NCI-H2107 treated with DMSO at 0.1 percent for 48 hours (cell line): ENCODE results near the gene CYP4F12.

Experiments
- DNase-seq: peaks from one replicate; lab custom pipeline; 2025; ENCODE audit not compliant: unreplicated experiment; lab: John Stamatoyannopoulos, UW

Gene CYP4F12

DNA sequence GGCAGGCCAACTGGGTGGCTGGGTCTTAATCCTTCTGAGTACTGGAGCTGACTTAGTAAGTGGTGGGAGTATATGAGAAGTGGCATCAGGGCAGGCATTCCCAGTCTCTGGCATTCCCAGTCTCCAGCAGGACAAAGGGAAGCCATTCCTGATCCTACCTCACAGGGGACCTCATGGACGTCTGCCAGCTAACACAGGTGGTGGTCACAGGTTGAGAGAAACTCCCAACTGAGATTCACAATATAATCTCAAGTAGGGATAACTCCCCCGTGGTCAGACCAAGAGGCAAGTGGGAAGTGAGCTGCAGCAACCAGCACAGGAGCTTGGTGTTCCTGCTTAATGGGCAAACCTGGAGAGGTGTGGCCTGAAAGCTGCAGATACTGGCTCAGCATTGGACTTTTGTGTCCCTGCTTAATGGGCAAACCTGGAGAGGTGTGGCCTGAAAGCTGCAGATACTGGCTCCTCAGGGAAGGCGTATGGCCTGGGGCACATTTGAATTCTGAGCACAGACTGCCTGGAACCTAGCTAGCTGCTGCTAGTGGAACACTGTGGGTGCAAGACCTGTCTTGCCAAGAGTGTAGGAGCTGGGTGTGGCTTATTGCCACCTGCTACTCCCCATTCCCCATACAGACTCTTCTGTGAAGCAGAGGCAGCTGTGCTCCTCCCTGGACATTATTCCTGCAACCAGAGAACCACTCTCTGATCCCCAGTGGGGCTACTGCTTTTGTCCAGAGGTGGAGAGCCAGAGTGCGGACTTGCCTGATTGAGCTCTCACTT lies 29.1 kb downstream of the CYP4F12 start:
- no peak for DNase-seq

DNA sequence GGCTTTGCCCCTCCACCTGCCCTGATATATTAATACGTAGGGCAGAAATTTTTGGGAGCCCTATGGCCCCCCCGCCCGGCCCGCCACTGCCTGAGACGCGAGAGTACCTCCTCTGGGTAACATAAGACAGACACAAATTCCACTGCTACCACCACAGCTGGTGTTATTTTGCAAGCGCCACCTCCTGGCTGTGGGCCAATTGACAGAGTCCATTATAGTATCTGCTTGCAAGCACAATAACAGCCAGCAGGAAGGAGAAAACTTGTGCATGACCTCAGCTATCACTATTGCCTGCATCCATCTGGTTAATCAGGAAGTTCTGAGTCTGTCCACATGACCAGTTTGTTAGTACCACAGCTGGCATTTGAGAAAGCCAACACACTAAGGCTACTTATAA lies 29.6 kb downstream of the CYP4F12 start:
- peak; percentile 85 for DNase-seq

DNA sequence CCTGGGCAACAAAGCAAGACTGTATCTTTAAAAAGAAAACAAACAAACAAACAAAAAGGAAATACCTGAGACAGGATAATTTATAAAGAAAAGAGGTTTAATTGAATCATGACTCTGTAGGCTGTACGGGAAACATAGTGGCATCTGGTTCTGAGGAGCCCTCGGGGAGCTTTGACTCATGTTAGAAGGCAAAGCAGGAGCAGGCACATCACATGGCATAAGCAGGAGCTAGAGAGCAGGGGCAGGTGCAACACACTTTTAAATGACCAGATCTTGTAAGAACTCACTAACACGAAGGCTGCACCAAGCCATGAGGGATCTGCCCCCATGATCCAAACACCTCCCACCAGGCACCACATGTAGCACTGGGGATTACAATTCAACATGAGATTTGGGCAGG lies 41.8 kb downstream of the CYP4F12 start:
- no peak for DNase-seq

DNA sequence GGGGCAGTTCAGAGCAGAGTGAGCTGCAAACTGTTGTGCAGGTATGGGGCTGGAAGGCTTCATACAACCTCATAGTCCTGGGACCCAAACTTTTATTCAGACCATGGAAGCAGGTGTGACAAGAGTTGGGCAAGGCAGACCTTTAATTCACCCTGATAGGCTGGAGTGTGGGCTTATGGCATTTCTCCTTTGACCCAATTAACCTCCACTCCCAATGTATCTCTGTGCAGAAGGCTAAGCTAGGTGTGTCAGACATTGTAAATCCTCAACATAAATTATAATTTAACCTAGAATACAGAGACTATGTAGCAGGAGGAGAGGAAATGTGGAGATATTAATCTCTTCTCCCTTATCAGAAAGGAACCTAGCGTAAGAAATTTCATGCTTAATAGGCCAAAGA lies 42.8 kb downstream of the CYP4F12 start:
- no peak for DNase-seq

DNA sequence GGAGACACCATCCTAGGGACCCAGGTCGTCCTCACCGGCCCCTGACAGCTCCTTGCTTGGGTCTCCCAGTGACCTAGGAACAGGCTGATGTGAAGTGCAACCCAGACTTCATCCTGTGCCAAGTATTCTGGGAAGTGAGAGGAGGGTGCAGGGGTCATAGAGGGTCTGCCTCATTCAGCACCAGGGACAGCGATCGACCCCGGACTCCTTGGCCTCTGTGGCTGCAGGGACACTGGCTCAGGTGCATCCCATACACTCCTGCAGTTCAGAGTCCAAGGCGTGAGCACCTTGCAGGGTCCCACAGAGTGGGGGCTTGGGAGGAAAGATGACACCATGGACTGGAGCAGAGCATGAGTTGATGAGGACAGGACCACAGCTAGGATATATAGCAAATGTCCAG lies 44.9 kb downstream of the CYP4F12 start:
- no peak for DNase-seq

DNA sequence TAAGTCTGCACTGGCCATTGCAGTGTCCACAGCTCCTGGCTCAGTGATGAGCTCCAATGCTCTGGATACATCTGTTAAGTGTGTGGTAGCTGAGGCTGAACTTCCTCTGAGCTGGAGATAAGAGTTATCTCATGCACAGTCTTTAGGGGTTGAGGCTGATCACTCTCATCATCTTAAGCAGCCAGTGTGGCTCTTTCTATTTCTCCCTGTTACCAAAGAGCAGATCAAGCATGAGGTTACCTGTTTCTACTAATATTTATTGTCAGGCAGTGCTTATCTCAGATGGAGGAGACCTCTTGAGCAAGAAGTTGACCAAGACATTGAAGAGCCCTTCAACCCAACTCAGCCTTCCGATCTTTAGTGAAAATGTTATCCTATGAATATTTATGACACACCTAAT lies 48.4 kb downstream of the CYP4F12 start:
- no peak for DNase-seq

DNA sequence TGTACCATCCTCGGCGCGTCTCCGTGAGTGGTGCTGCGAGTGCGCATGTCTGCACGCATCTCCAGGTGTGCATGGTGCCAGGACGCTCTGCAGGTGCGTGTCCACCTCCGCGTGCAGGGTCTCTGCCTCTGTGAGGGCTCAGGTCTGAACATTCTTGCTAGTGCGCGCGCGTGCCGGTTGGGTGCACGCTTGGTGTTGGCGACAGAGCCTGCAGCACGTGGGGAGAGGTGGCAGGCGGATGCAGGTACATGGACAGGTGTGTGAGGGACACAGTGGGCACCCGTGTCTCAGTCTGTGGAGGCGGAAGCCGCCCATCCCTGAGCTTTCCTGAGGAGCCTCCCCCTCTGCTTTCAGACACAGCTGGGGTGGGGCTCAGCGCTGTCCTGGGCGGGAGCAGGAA lies 50.1 kb downstream of the CYP4F12 start:
- DNase-seq = no peak

DNA sequence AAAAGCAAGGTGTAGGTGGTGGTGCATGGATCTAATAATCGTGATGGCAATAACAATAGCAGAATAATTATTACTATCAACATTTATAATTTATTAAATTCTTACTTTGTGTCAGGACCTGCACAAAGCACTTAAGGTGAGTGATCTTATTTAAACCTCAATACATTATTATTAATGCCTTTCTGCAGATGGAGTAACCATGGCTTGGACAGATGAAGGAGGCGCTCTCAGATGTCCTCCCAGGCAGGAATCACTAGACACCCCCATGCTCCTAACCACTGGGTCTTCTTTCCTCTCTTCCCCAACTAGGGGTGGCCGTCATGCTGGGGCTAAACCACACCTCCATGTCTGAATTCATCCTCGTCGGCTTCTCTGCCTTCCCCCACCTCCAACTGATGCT lies 54.8 kb downstream of the CYP4F12 start, which contains the start of gene OR10H2:
Gene OR10H2 (plus strand): TSS at position 301 of the 400 bp plus-strand sequence. CDS start 20 bp downstream, at position 321.
- DNase-seq = no peak

DNA sequence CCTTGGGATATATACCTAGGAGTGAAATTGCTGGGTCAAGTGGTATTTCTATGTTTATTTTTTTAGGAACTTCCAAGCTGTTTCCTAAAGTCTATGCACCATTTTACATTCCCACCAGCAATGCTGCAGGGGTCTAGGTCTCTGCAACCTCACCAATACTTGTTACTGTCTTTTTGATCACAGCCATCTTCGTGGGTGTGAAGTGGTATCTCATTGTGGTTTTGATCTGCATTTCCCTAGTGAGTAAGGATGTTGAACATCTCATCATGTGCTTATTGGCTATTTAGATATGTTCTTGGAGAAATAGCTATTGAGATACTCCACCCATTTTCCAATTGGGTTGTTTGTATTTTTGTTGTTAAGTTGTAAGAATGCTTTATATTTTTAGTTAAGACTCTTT lies 57.7 kb downstream of the CYP4F12 start:
- no peak for DNase-seq

DNA sequence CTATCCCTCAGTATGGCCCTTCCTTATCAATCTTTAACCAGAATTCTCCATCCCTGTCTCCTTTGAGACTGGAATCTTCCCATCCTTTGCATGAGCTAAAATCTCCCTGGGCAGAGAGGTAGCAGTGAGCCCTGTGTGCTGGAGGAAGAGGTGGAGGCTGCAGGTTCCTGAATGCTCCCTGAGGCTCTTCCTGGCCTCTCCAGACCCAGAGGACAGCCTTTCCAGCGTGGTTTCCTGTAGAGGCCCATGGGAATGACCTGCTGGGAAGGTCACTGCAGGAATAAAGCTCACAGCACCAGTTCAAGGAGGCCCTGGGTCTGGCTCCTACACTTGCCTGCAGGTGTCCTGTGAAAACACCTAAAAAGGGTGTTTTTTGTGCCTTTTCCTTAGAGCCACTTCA lies 59.5 kb downstream of the CYP4F12 start:
- no peak for DNase-seq

DNA sequence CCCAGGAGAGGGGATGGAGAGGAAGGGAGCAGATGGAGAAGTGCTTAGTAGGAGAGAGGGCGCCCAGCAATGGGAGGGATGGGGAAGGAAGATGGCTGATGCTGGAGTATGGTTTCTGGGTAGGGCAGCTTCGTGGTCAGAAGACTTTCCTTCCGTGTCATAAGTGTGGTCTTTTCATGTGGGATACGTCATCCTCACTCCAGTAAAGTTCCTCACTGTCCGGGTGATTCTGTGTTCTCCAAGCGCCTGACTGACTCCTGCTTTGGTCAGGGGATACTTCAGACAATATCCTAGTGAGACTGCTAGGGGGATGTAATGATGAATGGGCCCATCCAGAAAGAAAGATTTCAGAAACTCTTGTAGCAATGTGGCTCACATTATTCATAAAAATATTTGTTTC lies 61.0 kb downstream of the CYP4F12 start:
- no peak for DNase-seq

DNA sequence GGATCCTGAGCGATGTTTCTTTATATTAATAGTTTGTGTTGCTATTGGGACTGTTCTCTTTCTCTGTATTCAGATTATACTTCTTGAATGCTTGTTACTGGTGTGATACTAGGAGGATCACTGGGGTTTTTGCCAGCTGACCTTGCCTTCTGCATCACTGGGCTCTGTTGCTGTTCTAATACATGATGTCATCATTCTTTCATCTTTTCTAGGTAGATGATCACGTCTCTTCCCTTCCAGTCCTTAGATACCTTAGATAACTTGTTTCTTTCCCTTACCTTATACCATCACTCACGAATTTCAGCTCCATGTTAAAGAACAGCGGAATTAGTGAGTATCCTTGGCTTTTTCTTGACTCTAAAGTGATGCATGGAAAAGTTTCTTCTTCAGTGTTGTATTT lies 64.8 kb downstream of the CYP4F12 start, which contains the start of gene OR10H3:
Gene OR10H3 (plus strand): TSS at position 264 of the 400 bp plus-strand sequence. CDS start 3,408 bp downstream, outside the sequence.
- DNase-seq = no peak

DNA sequence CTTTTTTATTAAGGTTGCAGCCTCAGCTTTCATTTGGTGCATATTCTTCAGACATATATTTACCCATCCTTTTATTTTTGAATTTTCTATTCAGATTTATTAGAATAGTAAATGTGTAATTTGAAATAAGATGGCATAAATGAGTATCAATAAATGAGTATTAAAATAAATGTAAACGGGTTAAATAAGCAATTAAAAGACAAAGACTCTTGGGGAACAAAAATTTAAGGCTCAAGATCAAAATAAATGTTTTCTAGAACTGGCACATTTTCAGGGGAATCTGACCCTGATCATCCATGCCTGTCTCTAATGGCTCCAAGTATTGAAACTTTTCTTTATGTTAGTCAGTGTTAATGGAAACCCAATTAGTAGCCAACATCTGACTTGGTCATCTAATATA lies 67.9 kb downstream of the CYP4F12 start:
- DNase-seq = no peak
